ENCODE data around the gene OR2T34. TPM values are rescaled to one million over a fixed set of nuclear protein-coding genes. Genes with fewer than 3 reads are reported as not detected.
"Not testable (repeated sequence)": the region's sequence is repeated elsewhere in the genome, so short reads cannot be mapped to it uniquely, and the experiment has no call there.

The OR2T34 gene
- total RNA-seq, 1 donor from 2014 or later = not detected

DNA sequence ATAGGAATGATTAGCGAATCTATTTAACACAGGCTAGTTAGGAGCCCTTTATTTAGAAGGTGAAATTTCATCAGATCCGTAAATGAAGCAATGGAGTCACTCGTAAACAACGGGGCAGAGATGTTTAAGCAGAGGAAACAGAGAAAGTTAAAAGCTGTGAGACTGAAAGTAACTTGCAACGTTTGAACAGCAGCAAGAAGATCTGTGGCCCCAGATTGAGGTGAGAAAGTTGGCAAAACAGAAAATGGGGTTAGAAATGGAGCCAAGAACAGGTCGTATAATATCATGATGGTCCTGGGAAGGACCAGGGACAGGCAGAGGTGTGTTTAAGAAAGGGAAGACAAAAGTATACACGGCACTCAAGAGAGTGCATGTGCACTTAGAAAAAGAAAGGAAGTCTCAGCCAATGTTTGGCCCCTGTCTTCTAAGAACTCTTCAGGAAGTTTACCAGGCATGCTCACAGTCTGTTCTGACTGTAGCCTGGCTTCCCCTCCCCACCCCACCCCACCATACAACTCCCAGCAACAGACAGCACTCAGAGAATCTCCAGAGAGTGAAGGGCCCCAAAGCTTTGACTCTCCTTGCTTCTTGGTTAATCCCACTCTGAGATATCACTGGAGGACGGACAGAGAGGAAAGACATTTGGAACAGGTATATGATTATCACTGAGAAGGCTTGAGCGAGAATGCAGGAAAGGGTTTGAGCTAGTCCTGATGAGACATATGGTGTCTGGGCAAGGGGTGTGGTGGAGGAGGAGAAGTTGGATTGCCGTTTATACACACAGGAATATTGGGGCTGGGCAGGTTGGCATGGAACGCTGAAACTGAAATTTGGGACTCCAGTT, 8.8 kb downstream of the OR2T34 start:
- H3K36me3 ChIP-seq (ENCODE audit: control insufficient read depth, insufficient read depth, low read length); DNase-seq (ENCODE audit: low read depth); H3K27me3 ChIP-seq (ENCODE audit: control insufficient read depth, insufficient read depth, low read length); H3K4me3 ChIP-seq (ENCODE audit: low read depth, low read length): not testable (repeated sequence)
- FAIRE-seq = peak; percentile 97

DNA sequence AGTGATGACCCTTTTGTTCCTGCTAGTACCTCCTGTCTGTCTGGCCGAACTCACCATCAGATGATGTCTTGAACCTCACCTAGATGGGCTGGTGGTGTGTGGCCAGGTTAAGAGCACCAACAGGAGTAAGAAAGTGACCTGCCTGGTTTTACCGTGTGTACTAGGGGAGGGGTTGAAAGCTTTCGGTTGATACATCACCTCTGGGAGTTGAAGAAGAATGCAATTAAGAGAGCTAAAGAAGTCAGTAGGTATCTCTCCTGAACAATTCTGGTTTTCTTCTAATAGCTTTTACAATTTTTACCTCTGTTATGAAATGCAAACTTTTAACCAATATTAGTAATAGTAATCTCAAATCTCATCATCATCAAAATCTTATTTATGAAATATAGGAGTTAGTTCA, 11.9 kb downstream of the OR2T34 start, which contains the start of gene OR2T29:
Gene OR2T29, minus strand, starts transcription at position 101 of the 400 bp plus-strand sequence. CDS start 3,281 bp downstream, outside the sequence.
- H3K4me3 ChIP-seq (ENCODE audit: low read depth, low read length); DNase-seq (ENCODE audit: low read depth); H3K27me3 ChIP-seq (ENCODE audit: control insufficient read depth, insufficient read depth, low read length); H3K36me3 ChIP-seq (ENCODE audit: control insufficient read depth, insufficient read depth, low read length); FAIRE-seq: not testable (repeated sequence)

DNA sequence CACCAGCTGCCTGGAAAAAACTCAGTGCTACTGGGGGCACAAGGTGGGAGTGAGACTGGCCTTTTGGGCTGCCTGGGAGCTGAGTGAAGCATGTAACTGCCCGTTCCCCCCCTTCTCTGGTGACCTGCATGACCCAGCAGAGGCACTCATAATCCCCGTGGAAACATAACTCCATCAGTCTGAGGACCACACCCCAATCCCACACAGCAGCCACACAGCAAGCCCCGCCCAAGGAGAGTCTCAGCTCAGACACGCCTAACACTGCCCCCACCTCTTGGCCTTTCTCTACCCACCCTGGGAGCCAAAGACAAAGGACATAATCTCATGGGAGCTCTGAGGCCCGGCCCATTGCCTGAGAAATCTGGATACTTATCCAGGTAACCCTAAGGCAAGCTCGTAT, 23.5 kb downstream of the OR2T34 start:
- peak; percentile 36 for FAIRE-seq
- H3K4me3 ChIP-seq (ENCODE audit: low read depth, low read length); DNase-seq (ENCODE audit: low read depth): not testable (repeated sequence)

DNA sequence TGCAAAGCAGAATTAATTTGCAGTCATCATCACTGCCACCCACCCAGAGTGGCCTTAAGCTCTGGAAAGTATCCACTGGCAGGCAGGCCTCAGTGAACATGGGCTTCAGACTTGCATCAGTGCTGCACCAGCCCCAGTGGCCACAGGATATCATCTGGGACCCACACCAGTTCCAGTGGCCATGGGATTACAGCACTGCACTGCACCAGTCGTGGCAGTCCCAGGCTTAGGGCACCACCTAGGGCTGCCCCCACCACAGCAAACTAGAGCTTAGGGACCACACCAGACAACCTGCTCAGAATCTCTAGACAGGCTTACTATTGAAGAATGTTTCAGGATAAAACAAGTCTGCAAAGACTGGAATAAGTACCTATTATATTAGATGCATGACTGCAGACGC, 27.2 kb downstream of the OR2T34 start:
- peak; percentile 99 for FAIRE-seq
- DNase-seq (ENCODE audit: low read depth) = not testable (repeated sequence)

More for the DNA sequence above, 23.5 kb downstream of the OR2T34 start:
- not testable (repeated sequence) for H3K36me3 ChIP-seq (ENCODE audit: control insufficient read depth, insufficient read depth, low read length); H3K27me3 ChIP-seq (ENCODE audit: control insufficient read depth, insufficient read depth, low read length)

DNA sequence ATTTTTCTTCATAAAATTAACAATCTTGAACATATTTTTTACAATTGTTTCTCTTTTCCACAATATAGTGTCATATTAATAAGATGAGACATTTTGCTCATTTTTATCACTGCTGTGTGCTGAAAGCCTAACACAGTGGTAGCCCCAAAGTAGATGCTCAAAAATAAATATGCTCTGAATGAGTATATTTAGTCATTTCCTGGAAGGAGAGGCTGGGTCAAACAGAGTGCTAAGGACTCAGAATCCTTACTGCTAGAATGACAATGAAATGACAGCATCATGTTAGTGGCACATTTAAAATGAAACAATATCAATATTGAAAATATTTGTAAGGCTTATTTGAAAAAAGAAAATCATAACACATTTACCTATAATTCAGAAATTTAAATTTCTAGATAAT, 37.1 kb downstream of the OR2T34 start:
- H3K27me3 ChIP-seq (ENCODE audit: control insufficient read depth, insufficient read depth, low read length); FAIRE-seq: not testable (repeated sequence)

More for the DNA sequence above, 27.2 kb downstream of the OR2T34 start:
- H3K4me3 ChIP-seq (ENCODE audit: low read depth, low read length); H3K36me3 ChIP-seq (ENCODE audit: control insufficient read depth, insufficient read depth, low read length); H3K27me3 ChIP-seq (ENCODE audit: control insufficient read depth, insufficient read depth, low read length): not testable (repeated sequence)

More for the DNA sequence above, 37.1 kb downstream of the OR2T34 start:
- H3K4me3 ChIP-seq (ENCODE audit: low read depth, low read length); DNase-seq (ENCODE audit: low read depth); H3K36me3 ChIP-seq (ENCODE audit: control insufficient read depth, insufficient read depth, low read length): not testable (repeated sequence)

Other genes with a start within 250 kb of the OR2T34 start
- gene OR14C36, start 226.0 kb downstream of the OR2T34 start, total RNA-seq = not detected in 2 replicates
- gene OR2T4, start 213.1 kb downstream of the OR2T34 start, total RNA-seq = not detected in 2 replicates
- gene OR2T6, start 199.0 kb downstream of the OR2T34 start, total RNA-seq = not detected in 2 replicates
- not detected in 2 replicates for gene OR2T1, start 171.7 kb downstream of the OR2T34 start, total RNA-seq
- not detected in 2 replicates for gene OR2T2, start 129.1 kb downstream of the OR2T34 start, total RNA-seq
- not detected in 2 replicates for gene OR2T3, start 101.4 kb downstream of the OR2T34 start, total RNA-seq
- not detected in 2 replicates for gene OR2T5, start 86.2 kb downstream of the OR2T34 start, total RNA-seq
- not detected in 2 replicates for gene OR2G6, start 66.7 kb downstream of the OR2T34 start, total RNA-seq
- not detected in 2 replicates for gene OR2T29, start 12.0 kb downstream of the OR2T34 start, total RNA-seq
- 0.13 TPM in 1 of 2 replicates, not detected in the other for gene OR2T10, start 22.9 kb upstream of the OR2T34 start, total RNA-seq
- not detected in 2 replicates for gene OR2T11, start 60.3 kb upstream of the OR2T34 start, total RNA-seq
- not detected in 2 replicates for gene OR2T35, start 70.5 kb upstream of the OR2T34 start, total RNA-seq
- gene OR2T27, start 80.8 kb upstream of the OR2T34 start, total RNA-seq = not detected in 2 replicates
- not detected in 2 replicates for gene OR14I1, start 128.0 kb upstream of the OR2T34 start, total RNA-seq
- gene LYPD8, start 181.0 kb upstream of the OR2T34 start, total RNA-seq = not detected in 2 replicates